ENCODE data around the gene LYPLAL1.

DNA sequence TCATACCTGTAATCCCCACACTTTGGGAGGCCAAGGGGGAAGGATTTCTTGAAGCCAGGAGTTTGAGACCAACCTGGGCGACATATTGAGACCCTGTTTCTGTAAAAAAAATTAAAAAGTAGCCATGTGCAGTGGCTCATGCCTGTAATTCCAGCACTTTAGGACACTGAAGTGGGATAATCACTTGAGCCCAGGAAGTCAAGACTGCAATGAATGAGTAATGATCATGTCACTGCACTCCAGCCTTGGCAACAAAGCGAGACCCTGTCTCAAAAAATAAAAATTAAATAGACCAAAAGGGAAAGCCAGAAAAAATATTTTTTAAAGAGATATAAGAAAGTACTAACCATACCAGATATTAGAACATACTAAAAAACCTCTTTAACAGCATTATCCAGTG is 44.7 kb upstream of the LYPLAL1 start:
- TF ChIP-seq, protein P1, sequence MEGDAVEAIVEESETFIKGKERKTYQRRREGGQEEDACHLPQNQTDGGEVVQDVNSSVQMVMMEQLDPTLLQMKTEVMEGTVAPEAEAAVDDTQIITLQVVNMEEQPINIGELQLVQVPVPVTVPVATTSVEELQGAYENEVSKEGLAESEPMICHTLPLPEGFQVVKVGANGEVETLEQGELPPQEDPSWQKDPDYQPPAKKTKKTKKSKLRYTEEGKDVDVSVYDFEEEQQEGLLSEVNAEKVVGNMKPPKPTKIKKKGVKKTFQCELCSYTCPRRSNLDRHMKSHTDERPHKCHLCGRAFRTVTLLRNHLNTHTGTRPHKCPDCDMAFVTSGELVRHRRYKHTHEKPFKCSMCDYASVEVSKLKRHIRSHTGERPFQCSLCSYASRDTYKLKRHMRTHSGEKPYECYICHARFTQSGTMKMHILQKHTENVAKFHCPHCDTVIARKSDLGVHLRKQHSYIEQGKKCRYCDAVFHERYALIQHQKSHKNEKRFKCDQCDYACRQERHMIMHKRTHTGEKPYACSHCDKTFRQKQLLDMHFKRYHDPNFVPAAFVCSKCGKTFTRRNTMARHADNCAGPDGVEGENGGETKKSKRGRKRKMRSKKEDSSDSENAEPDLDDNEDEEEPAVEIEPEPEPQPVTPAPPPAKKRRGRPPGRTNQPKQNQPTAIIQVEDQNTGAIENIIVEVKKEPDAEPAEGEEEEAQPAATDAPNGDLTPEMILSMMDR (conservative IDR thresholded peaks at IDR 0.05 in 1 of 2, IDR thresholded peaks at IDR 0.05 in 1 of 2; ENCODE audit: extremely low read depth in 1 of 2, insufficient read depth in 1 of 2, low read depth in 1 of 2, low read length in 2 of 2) = no peak
- TF ChIP-seq EZH2 (IDR thresholded peaks at IDR 0.05; ENCODE audit: borderline replicate concordance, low read length) = no peak

Measured in mammary epithelial cell (primary cell).